Measurements from ENCODE around the gene NDE1. TPM values are rescaled to one million over a fixed set of nuclear protein-coding genes. Genes with fewer than 3 reads are reported as not detected.

Gene NDE1
- total and polyA plus RNA-seq, 2 of the 8 experiments (the other 6 are each of a cell fraction or from before 2014, with no cell fraction given): 13.3 to 41.3 TPM

DNA sequence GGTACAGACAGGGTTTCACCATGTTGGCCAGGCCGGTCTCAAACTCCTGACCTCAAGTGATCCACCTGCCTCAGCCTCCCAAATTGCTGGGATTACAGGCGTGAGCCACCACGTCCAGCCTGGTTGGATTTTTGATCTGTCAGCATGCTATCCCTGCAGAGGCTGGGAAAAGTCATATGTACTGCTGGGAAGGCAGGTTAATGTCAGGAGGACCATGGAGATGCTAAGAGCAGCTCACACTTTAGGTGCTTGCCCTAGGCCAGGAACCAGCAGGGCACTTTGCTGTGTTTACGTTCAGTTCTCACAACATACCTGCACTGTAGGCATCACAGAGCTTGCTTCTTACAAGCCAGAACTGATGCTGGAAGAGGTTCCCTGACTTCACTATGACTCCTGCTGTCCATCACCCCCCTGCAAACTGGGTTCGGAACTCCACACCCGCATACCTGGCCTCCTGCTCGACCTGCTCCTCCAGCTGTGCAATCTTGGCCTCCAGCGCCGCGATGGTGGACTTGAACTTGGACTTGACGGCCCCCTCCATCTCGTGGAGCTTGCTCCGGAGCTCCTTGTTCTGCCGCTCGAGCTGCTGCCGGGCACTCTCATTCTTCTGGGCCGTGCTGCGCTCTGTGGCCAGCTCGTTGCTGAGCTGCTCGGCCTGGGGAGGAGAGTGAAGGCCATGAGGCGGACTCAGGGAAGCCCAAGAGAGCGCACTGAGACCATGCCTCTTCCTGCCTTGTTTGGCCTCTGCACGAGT is 66.8 kb downstream of the NDE1 start (continued):
- TF ChIP-seq, protein P1, sequence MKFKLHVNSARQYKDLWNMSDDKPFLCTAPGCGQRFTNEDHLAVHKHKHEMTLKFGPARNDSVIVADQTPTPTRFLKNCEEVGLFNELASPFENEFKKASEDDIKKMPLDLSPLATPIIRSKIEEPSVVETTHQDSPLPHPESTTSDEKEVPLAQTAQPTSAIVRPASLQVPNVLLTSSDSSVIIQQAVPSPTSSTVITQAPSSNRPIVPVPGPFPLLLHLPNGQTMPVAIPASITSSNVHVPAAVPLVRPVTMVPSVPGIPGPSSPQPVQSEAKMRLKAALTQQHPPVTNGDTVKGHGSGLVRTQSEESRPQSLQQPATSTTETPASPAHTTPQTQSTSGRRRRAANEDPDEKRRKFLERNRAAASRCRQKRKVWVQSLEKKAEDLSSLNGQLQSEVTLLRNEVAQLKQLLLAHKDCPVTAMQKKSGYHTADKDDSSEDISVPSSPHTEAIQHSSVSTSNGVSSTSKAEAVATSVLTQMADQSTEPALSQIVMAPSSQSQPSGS (IDR thresholded peaks at IDR 0.05; ENCODE audit: low read length): no peak
- no peak for TF ChIP-seq GABPA (IDR thresholded peaks at IDR 0.05; ENCODE audit: borderline replicate concordance, insufficient read depth, low read length)

Measured in H1 (cell line).